Measurements from ENCODE around the gene CXCL10.

The CXCL10 gene

GRCh38 chr4:76022031-76022430, 1.3 kb downstream of the CXCL10 start:
- no peak for DNase-seq (ENCODE audit: low read depth)
- H3K4me3 ChIP-seq (ENCODE audit: low read depth, low read length) = no peak overlapping the region
- no peak for TF ChIP-seq CTCF (IDR thresholded peaks at IDR 0.05; ENCODE audit: low read depth, low read length, missing control alignments)

- no peak overlapping the region for H3K4me3 ChIP-seq (ENCODE audit: low read depth, low read length)
- DNase-seq (ENCODE audit: low read depth) = no peak
- no peak for TF ChIP-seq CTCF (IDR thresholded peaks at IDR 0.05; ENCODE audit: low read depth, low read length, missing control alignments)
Observed at GRCh38 chr4:76017056-76017686, 6.1 kb downstream of the CXCL10 start.

- no peak for TF ChIP-seq CTCF (IDR thresholded peaks at IDR 0.05; ENCODE audit: low read depth, low read length, missing control alignments)
- DNase-seq (ENCODE audit: low read depth) = peak; percentile 43
- no peak overlapping the region for H3K4me3 ChIP-seq (ENCODE audit: low read depth, low read length)
Observed at GRCh38 chr4:76016393-76016792, 6.9 kb downstream of the CXCL10 start.

- no peak overlapping the region for H3K4me3 ChIP-seq (ENCODE audit: low read depth, low read length)
- no peak for TF ChIP-seq CTCF (IDR thresholded peaks at IDR 0.05; ENCODE audit: low read depth, low read length, missing control alignments)
- DNase-seq (ENCODE audit: low read depth) = no peak
Observed at GRCh38 chr4:76013540-76013939, 9.8 kb downstream of the CXCL10 start.

GRCh38 chr4:76012388-76012801, 10.9 kb downstream of the CXCL10 start:
- H3K4me3 ChIP-seq (ENCODE audit: low read depth, low read length) = no peak overlapping the region
- DNase-seq (ENCODE audit: low read depth) = no peak
- no peak for TF ChIP-seq CTCF (IDR thresholded peaks at IDR 0.05; ENCODE audit: low read depth, low read length, missing control alignments)

- H3K4me3 ChIP-seq (ENCODE audit: low read depth, low read length) = no peak overlapping the region
- TF ChIP-seq CTCF (IDR thresholded peaks at IDR 0.05; ENCODE audit: low read depth, low read length, missing control alignments) = no peak
- no peak for DNase-seq (ENCODE audit: low read depth)
Observed at GRCh38 chr4:76011700-76012387, 11.5 kb downstream of the CXCL10 start.
